GM19372 (cell line): Measurements from ENCODE around the gene PLAC1.

ENCODE experiments used
- ATAC-seq: cut with Tn5 transposase; IDR thresholded peaks from one replicate; pipeline ENCODE4 v1.9.1; 2021; ENCODE audit warnings: mild to moderate bottlenecking, low read depth, moderate library complexity; ENCODE audit not compliant: unreplicated experiment

Gene PLAC1, protein sequence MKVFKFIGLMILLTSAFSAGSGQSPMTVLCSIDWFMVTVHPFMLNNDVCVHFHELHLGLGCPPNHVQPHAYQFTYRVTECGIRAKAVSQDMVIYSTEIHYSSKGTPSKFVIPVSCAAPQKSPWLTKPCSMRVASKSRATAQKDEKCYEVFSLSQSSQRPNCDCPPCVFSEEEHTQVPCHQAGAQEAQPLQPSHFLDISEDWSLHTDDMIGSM

DNA sequence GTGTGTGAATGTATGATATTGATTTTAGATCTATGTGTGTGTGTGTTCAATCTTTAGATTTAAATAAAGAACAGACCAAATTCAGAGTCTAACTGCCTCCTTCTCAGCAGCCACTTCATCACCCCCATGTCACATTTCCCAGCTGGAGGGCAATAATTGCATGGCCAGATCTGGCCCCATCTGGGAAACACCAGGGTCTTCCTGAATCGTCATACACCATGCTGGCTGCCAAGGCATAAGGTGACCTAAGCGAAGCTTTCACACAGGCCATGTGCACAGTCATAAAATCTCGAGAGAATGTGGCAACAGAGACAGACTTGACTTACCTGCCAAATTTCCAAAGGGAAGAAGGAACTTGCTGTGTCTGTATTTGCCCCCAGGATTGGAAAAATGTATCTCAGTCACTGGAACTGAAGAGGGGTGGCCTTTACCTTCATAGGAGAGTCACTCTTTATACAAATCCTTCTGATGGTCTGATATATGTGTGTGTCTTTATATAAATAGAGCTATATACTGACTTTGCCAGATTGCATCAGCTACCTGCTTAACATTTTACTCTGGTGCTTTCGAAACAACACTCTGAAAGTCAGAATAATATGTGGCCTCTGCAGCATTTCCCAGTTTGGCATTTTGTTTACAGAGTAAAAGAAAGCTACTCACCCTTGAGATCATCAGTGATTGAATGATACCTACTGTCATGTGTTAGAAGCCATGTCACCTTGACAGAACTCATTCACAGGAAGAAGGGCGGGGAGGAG lies at the start of gene PLAC1:
PLAC1 (minus strand) TSS at position 470 of the 758 bp plus-strand sequence. CDS start 91,789 bp downstream, outside the sequence.
- ATAC-seq, result no peak

DNA sequence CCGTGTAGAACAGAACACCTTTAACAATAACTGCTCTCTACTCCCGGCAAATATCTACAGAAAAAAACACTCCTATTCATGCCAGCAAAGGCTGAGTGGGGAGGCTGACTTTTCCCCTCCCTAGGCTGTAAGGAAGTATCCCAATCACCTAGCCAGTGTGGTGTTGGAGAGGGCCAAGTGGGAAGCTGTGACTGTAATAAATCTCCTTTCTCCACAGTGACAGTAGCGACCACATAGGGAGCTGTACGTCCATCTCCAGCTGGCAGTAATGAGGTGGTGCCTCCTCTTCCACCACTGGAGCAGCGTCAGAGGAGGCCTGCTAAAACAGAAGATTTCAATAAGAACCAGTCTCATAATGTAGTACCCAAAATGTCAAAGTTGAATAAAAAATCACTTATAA lies 47.9 kb upstream of the PLAC1 start:
- ATAC-seq, result no peak

DNA sequence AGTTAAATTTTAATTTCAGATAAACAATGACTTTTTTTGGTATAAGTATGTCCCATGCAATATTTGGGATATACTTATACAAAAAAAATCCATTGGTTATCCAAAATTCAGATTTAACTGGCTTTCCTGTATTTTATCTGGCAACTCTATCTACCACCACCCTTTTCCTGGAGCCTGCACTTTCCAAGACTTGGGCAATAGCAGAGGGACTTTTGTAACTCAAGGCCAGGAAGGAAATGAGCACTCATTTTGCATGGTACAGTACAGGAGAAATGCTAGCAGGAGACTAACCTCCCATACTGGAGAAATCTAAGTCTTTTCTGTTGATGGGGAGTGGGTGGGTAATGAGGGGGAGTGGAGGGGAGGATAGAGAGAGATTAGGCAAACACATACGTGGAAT lies 37.7 kb upstream of the PLAC1 start:
- no peak for ATAC-seq

DNA sequence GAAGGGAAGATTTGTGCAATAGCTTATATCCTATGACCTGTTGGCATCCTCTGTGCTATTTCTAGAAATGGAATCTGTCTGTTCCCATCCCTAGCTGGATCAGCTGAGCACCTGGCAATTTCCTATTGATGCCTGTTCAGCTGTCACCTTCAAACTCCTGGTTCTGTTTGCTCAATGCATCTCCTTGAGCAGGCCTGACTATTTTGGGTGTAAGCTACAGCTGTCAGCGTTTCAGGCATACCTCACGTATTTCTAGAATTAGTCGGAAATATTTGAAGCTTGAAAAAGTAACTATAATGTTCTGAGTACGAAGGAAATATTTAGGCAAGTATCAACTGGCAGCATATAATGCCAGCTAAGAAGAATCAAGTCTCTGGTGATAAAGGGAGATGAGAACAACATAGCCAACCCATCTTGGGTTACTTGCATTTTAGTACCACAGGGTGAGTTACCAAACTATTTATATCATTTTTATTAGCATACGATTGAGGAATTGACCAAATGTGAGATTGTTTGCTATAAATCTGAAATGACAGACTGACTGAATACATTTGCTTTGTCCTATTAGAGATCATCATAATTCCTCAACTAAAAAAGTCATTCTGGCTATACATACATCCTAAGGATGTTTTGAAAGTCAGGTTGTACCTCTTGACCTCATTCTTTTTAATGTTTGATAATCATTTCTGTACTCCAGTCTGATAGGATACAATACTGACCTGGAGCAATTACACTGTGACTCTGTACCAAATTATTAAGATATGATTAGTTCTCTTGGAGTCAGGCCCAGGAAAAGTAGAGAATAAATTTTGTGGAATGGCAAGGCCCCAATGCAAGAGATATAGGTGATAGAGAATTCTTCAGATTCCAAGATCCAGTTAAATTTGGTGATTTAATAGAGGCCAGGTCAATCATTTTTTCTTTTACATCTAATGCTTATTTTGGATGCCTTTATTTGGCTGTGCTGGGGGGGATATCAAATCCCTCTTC lies 36.4 kb upstream of the PLAC1 start:
- no peak for ATAC-seq

DNA sequence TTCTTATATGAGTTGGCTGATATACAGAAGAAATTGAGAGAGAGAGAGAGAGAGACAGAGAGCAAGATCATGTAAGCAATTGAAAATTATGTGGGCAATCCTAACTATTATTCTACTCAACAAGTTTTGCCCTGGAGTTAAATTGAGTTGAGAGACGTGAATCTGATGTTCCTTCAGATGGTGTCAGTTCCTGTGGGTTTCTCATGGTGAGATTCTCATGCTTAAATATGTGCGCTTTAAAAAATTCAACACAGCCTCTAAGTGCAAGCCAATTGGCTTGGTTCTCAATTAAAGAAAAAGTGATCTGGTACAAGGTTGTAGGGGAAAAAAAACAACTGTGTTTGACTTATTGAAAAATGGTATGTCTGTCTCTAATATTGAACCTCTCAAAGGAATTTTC lies 35.4 kb upstream of the PLAC1 start:
- ATAC-seq, result no peak

DNA sequence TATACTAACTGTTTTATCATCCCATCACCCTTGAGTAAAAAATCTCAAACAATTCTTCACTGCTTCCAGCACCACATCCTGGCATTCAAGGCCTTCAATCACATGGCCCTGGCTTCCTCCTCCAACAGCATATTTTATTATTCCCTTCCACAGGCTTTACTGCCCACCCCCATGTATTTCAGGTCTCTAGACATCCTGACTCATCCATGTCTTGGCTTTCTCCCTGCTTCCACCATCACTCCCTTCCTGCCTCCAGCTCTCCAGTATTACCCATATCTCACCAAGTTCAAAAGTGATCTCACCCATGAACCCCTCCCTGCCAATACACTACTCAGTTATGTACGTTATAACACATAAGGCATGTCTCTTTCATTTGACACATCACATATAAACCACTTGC lies 34.7 kb upstream of the PLAC1 start:
- ATAC-seq, result no peak

DNA sequence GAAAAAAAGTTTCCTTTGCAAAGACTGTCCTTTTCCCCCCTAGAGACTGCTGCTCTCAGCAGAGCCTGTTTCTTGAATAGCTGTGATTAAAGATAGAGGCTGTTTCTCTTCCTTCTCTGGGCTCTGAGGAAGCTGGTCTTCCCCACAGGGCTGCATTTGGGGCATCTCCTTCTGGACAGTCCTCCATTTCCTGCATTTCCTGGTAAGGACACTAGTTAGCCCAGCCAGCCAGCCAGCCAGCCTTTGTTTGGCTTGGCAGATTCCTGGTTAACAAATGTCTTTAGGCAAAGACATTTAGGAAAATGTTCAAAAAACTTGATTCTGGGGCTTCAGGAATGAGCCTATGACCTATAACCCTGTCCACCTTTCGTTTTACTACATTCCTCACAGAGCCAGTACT lies 34.0 kb upstream of the PLAC1 start:
- ATAC-seq, result no peak

DNA sequence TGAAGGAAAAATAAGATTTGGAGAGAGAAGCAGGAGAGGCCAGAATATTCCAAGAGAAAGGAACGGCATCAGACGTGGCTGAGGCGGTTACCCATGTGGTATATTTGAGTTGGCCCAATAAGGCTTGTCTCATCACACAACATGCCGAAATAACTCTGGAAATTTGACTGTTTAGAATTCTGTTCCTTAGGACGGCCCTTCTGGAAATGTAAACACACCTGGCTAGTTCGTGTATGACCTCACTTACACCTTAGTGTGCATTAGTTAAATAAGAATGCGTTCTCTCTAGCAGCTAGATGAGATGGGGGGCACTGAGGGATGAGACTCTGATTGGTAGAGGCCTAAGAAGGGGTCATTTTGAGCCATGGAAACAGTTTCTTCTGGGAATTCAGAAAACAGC lies 33.2 kb upstream of the PLAC1 start:
- ATAC-seq, result no peak

DNA sequence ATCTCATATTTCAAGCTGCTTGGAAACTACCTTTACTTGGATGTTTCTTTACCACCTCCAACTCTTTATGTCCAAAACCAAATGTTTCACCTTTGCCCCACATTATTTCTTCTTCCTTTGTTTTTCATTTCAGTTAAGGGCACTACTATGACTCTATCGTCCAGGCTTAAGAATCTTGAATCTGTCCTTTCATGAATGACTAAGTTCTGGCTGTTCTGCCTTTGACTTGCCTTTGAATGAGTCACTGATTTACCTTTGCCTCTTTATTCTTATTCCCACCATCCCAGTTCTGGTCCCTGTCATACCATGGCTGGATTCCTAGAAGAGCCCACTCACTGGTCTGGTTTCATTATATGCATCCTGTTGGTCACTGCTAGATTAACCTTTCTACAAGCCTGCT lies 30.6 kb upstream of the PLAC1 start:
- no peak for ATAC-seq

DNA sequence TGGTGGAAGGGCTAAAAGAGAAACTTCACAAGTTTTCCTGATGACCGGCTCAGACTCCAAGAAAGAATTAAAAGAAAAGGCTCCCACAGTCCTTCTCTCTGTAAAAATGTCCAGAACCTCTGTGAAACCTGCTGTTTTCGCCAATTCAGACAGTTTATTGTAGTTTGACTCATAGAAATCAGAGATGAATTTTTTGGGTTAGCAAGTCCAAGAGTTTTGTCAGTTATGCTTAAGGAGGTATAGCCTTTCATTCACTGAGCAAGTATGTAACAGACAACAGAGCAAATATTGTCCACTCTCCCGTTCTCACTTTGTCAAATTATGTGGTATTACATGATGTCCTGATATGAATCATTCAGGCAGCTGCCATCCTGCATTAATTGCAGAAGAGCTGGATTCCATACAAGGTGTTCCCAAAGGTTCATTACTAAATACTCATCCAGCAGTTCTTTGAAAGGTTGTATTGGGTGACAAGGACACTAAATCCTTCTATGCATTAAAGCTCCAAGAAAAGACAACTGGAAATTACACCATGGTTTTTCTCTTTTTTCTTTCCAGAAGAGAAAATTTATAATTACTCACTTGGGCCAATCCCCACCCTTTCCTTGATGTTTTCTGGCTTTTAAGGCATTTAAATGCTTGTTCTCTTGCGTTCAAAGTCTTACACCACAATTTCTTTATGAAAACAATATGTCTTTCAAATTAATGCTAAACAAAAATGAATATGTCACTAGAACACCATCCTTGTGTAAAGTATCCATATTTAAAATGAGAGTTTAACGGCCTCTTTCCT lies 30.0 kb upstream of the PLAC1 start:
- no peak for ATAC-seq

DNA sequence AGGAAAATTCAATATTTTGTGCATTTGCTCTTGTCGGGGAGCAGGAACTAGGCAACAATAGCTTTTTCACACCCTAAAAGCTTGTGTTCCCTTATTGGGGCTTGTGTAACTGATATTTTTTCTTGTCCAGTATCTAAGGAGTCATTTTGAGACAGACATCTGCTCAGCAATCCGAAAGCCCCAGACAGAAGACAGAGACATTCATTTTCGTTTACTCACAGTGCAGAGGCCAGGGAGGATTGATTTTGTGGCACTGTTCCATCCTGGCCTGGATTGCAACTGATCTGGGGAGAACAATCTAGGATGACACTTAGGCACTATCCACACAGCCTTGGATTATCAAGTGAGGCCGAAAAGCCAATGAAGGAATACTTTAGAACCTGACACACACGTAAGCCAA lies 27.4 kb upstream of the PLAC1 start:
- no peak for ATAC-seq

DNA sequence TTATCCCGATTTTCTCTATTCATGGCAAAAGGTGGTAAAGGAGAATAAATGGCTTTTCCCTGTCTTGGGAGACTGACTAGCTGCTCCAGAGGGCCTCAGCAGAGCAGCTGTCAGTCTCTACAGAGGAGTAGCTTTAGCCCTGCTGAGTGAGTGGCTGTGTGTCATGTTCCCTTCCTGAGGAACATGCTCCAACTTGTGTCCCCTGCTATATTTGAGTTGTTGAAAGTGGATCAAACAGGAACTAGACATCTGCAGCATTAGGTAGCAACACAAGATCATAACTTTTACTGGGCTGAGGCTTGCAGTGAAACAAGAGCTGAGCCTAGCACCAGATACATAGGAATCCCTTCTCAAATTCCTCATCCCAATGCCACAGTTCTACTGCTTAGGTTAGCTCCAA lies 26.7 kb upstream of the PLAC1 start:
- no peak for ATAC-seq

DNA sequence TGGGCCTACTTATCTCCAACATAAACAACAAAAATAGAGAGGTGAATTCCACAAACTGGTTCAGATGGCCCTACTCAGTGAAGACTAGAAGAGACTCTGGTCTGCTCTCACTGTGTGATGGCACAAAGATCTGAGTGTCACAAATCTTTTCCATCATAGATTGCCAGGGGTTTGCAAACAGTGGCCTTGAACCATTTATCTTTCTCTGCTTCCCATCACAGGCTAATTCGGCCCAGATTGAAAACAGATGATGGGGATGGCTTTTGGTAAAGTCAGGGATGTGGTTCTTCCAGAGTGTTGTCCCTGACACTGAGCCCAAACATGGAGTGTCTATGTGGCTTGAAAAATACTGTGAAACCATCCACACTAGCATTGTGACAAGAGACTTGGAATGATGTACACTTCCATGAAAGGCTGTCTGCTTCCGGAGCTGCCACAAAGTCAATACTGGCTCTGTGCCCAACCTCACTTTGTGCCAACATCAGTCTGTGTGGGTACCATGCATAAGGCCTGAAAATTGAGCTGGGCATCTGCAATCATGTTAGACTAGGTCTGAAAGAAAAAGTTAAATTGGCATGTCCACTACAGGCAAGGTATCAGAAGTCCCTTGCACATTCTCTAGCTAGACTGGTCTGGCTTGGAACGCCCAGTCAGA lies 25.2 kb upstream of the PLAC1 start:
- ATAC-seq, result no peak

DNA sequence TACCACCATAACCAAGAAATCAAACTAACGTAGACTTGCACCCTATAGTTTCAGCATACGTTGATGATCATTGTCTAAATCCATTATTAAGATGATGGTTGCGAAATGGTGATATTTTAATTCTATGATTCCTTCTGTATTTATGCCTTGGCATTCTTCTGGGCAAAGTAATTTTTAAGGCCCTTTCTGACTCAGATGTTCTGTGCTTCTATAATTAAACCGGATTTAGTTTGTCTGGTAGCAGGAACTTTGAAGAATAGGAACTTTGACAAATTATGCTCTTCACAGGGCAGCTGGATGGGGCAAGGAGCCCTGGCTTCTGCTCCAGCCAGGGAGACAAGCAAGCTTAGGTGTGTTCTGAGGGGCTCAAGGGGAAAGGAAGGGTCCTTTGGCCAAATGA lies 23.8 kb upstream of the PLAC1 start:
- ATAC-seq, result no peak

DNA sequence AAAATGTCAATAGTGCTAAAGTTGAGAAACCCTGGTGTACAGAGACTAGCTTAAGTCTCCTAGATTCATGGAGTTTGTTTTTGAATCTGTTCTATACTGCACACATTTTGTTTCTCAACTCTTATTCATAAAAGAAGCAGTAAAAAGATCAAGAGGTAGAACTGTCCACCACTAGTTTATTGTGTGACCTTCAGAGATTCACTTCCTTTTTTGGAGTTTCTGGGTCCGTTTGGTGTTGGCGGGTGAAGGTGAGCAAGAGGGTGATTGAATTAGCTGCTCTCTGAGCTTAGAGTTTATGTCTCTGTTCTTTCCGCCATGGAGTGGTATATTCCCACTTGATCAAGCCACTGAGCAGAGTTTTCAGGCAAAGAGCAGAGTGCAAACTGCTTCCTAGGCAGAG lies 21.4 kb upstream of the PLAC1 start:
- ATAC-seq, result no peak

DNA sequence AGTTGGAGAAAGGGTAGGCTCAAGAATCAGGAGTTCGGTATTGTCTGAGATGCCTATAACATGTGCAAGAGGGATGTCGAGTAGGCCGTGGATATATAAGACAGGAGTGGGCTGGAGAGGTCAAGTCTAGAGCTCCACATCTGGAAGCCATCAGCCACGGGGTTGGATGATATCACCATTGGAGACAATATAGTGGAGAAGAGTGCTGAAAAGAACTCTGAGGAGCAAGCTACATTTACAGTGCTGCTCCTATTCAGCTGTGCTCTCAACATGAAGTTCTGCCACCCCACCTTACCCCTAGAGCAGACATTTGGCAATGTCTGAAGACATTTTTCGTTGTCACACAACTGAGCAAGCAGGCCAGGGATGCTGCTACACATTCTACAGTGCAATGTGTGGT lies 20.9 kb upstream of the PLAC1 start:
- ATAC-seq, result no peak

DNA sequence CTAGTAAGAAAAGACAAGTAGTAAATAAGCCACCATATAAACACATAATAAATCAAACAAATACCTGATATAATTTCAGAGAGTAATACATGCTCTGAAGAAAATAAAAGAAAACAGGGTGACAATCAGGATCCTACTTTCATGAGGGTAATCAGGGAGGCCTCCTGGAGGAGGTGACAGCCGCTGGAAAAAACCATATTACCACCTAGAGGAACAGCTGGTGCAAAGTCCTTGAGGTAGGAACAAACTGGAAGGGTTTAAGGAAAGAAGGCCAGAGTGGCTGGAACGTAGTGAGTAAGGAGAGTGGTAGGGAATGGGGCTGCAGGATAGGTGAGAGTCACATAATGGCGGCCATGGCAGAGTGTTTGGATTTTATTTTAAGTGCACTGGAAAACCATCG lies 19.1 kb upstream of the PLAC1 start:
- no peak for ATAC-seq

DNA sequence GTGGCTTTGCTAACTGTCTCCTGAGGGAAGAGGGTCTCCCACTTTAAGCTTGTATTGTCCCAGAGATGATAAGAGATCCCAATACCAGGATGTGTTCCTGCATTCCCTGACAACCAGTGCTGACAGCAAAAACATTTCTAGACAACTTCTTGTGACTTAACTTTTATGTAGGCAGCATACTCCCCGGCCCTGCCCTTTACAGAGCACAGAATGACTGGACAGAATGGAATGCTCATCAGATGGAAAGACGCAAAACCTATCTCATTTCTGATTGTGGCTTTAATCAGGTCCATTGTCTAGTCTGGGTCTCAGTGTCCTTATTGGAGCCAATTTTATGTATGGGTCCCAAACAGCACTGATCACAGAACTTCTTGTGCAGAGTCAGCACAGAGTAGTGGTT lies 18.2 kb upstream of the PLAC1 start:
- no peak for ATAC-seq

DNA sequence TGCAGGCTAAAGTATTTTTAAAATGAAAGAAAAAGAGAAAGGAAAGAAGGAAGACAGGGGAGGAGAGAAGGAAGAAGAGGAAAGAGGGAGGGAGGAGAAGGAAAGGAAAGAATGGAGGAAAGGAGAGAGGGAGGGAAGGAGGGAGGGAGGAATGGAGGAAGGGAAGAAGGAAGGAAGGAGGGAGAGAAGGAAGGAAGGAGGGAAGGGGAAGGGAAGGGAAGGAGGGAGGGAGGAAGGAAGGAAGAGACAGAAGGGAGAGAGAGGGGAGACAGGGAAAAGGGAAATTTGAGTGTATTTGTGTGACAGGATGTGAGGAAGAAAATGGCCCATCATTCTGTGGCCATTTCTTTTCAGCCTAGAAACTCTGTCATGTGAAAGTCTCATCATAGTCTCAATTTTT lies 14.9 kb upstream of the PLAC1 start:
- ATAC-seq, result no peak

DNA sequence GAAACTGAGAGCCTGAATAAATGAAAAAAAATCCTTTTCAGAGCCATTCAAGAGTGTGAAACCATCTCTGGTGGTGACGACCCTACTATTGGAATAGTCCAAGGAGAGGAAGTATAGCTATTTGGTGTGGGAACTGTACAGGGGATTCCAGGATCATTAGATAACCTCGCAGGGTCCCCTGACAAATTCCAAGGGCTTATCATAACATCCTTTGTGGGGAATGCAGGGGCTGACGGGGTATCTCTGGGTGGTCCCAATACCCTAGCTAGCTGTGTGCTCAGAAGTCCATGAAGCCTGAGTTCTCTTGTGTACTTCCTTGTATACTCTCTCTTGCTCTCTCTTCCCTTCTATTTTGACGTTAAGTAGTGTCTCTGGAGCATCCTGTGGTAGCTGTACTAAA lies 13.8 kb upstream of the PLAC1 start:
- ATAC-seq, result no peak
